GM13977 (cell line): ENCODE data around the gene DCDC2C.

Experiments used
- DNase-seq: peaks from one replicate; pipeline ENCODE4 v3.0.0; 2012; ENCODE audit warnings: low spot score
- in situ Hi-C: fragments of 300-500 bp; cut with MboI; formaldehyde crosslinking; loops from one replicate; pipeline ENCODE4 v1.12.0; 2022; ENCODE audit warnings: low sequenced_read_pairs, low pct_unique_long_range_greater_than_20kb, mixed read lengths, inconsistent platforms; ENCODE audit not compliant: unreplicated experiment
- TF ChIP-seq, protein P1 (sequence below): IDR thresholded peaks from 2 replicates; pipeline ENCODE4 v1.5.1; 2012; ENCODE audit warnings: mild to moderate bottlenecking, control low read depth; ENCODE audit not compliant: insufficient read depth; ENCODE audit errors: extremely low read depth, missing control alignments

The DCDC2C gene

GRCh38 chr2:3706892-3707291 is 3.5 kb downstream of the DCDC2C start:
- TF ChIP-seq, protein P1, sequence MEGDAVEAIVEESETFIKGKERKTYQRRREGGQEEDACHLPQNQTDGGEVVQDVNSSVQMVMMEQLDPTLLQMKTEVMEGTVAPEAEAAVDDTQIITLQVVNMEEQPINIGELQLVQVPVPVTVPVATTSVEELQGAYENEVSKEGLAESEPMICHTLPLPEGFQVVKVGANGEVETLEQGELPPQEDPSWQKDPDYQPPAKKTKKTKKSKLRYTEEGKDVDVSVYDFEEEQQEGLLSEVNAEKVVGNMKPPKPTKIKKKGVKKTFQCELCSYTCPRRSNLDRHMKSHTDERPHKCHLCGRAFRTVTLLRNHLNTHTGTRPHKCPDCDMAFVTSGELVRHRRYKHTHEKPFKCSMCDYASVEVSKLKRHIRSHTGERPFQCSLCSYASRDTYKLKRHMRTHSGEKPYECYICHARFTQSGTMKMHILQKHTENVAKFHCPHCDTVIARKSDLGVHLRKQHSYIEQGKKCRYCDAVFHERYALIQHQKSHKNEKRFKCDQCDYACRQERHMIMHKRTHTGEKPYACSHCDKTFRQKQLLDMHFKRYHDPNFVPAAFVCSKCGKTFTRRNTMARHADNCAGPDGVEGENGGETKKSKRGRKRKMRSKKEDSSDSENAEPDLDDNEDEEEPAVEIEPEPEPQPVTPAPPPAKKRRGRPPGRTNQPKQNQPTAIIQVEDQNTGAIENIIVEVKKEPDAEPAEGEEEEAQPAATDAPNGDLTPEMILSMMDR = no peak
- DNase-seq = no peak
- in situ Hi-C loops = no loop called here

DNA sequence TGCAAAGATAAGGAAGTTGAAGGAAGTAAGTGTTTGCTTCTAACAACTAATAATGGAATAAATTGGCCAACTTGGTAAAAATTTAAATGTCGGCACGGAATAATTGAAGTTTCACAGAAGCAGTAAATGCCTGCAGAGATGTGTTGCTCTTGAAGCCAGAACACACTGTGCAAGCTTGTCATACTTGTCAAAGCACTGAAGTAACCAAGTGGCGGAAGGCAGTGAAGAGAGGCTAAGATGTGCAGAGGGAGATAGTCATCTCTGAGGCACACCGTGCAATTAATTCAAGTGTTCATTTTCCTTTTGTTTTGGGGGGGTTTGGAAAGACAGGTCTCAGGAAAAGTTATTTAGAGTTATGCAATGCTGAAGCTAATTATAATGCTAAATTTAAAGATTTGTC is 5.2 kb downstream of the DCDC2C start:
- DNase-seq = no peak
- in situ Hi-C loops = no loop called here
- TF ChIP-seq, protein P1 = no peak

- TF ChIP-seq, protein P1 = no peak
- no peak for DNase-seq
- in situ Hi-C loops = no loop called here
Observed at GRCh38 chr2:3709225-3709624, 5.8 kb downstream of the DCDC2C start.

- no peak for DNase-seq
- in situ Hi-C loops = no loop called here
- TF ChIP-seq, protein P1 = no peak
Observed at GRCh38 chr2:3712424-3712823, 9.0 kb downstream of the DCDC2C start.

- in situ Hi-C loops = no loop called here
- TF ChIP-seq, protein P1 = no peak
- no peak for DNase-seq
Observed at GRCh38 chr2:3712831-3713503, 9.6 kb downstream of the DCDC2C start.

- no peak for DNase-seq
- in situ Hi-C loops = no loop called here
- TF ChIP-seq, protein P1 = no peak
Observed at GRCh38 chr2:3718679-3719078, 15.3 kb downstream of the DCDC2C start.
